ENCODE measurements around the gene CRELD2. TPM values are rescaled to one million over a fixed set of nuclear protein-coding genes. Genes with fewer than 3 reads are reported as not detected.

Gene CRELD2
- total and polyA plus RNA-seq, 2 of the 13 experiments (the other 11 are each of a cell fraction or from before 2014, with no cell fraction given) = 17.2 to 44.7 TPM

GRCh38 chr22:49917974-49918910 lies at the start of gene CRELD2, which contains the start of gene ALG12 (continued):
- TF ChIP-seq ZBTB40 (IDR thresholded peaks at IDR 0.05) (no peak), ZBTB40 (CRISPR knock-in tag; IDR thresholded peaks at IDR 0.05) (no peak), CREB3 (CRISPR knock-in tag; IDR thresholded peaks at IDR 0.05) (0 out of 2 replicates have a peak, but pooled peaks have one; percentile 44), ZNF558 (CRISPR knock-in tag; IDR thresholded peaks at IDR 0.05; ENCODE audit: borderline replicate concordance) (no peak), RARA (CRISPR knock-in tag; IDR thresholded peaks at IDR 0.05) (0 out of 2 replicates have a peak, but pooled peaks have one; percentile 18), RELA (CRISPR knock-in tag; IDR thresholded peaks at IDR 0.05) (no peak), ZNF709 (CRISPR knock-in tag; IDR thresholded peaks at IDR 0.05) (peak; percentile 19; the same call in 1 of the 2 replicates), ZNF546 (CRISPR knock-in tag; conservative IDR thresholded peaks at IDR 0.05) (0 out of 2 replicates have a peak, but pooled peaks have one; percentile 34), SMAD3 (CRISPR knock-in tag; IDR thresholded peaks at IDR 0.05) (no peak), PRPF4 (IDR thresholded peaks at IDR 0.05; ENCODE audit: low read depth, low read length, poor library complexity, severe bottlenecking) (no peak), TGIF2 (CRISPR knock-in tag; IDR thresholded peaks at IDR 0.05) (no peak), ZNF768 (CRISPR knock-in tag; IDR thresholded peaks at IDR 0.05) (no peak; the same call in 1 of the 2 replicates), RORA (CRISPR knock-in tag; IDR thresholded peaks at IDR 0.05) (no peak), ZNF562 (CRISPR knock-in tag; IDR thresholded peaks at IDR 0.05; ENCODE audit: borderline replicate concordance) (no peak), DNMT3B (CRISPR knock-in tag; conservative IDR thresholded peaks at IDR 0.05) (no peak), ZNF670 (CRISPR knock-in tag; IDR thresholded peaks at IDR 0.05; ENCODE audit: borderline replicate concordance) (no peak), ISX (CRISPR knock-in tag; conservative IDR thresholded peaks at IDR 0.05) (no peak), ZNF891 (CRISPR knock-in tag; IDR thresholded peaks at IDR 0.05) (0 out of 2 replicates have a peak, but pooled peaks have one; percentile 44)
- TF ChIP-seq, protein P1, sequence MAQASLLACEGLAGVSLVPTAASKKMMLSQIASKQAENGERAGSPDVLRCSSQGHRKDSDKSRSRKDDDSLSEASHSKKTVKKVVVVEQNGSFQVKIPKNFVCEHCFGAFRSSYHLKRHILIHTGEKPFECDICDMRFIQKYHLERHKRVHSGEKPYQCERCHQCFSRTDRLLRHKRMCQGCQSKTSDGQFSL (CRISPR knock-in tag; IDR thresholded peaks at IDR 0.05) = no peak

All from HepG2 (cell line).